22Rv1 (cell line): ENCODE measurements around the gene DACH1.

ENCODE experiments used
- H3K27ac ChIP-seq: fragments of 450-650 bp; 2 replicates; pipeline ENCODE4 v1.5.1; 2017
- ZFX ChIP-seq: fragments of 450-650 bp; IDR thresholded peaks from 2 replicates; pipeline ENCODE4 v1.6.1; 2017; ENCODE audit warnings: antibody characterized with exemption, borderline replicate concordance
- TF ChIP-seq, protein P1 (sequence below): fragments of 450-650 bp; IDR thresholded peaks from 2 replicates; pipeline ENCODE4 v1.5.1; 2017; ENCODE audit warnings: mild to moderate bottlenecking

DACH1 gene

GRCh38 chr13:71808708-71809107 is 58.3 kb downstream of the DACH1 start:
- no peak overlapping the region for H3K27ac ChIP-seq
- TF ChIP-seq, protein P1, sequence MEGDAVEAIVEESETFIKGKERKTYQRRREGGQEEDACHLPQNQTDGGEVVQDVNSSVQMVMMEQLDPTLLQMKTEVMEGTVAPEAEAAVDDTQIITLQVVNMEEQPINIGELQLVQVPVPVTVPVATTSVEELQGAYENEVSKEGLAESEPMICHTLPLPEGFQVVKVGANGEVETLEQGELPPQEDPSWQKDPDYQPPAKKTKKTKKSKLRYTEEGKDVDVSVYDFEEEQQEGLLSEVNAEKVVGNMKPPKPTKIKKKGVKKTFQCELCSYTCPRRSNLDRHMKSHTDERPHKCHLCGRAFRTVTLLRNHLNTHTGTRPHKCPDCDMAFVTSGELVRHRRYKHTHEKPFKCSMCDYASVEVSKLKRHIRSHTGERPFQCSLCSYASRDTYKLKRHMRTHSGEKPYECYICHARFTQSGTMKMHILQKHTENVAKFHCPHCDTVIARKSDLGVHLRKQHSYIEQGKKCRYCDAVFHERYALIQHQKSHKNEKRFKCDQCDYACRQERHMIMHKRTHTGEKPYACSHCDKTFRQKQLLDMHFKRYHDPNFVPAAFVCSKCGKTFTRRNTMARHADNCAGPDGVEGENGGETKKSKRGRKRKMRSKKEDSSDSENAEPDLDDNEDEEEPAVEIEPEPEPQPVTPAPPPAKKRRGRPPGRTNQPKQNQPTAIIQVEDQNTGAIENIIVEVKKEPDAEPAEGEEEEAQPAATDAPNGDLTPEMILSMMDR: no peak
- no peak for TF ChIP-seq ZFX

GRCh38 chr13:71806886-71807285 is 60.1 kb downstream of the DACH1 start:
- no peak for TF ChIP-seq ZFX
- TF ChIP-seq, protein P1: no peak

GRCh38 chr13:71803066-71803465 is 63.9 kb downstream of the DACH1 start:
- no peak for TF ChIP-seq ZFX
- TF ChIP-seq, protein P1: no peak
- no peak overlapping the region for H3K27ac ChIP-seq

More at GRCh38 chr13:71806886-71807285, 60.1 kb downstream of the DACH1 start:
- H3K27ac ChIP-seq: no peak overlapping the region

DNA sequence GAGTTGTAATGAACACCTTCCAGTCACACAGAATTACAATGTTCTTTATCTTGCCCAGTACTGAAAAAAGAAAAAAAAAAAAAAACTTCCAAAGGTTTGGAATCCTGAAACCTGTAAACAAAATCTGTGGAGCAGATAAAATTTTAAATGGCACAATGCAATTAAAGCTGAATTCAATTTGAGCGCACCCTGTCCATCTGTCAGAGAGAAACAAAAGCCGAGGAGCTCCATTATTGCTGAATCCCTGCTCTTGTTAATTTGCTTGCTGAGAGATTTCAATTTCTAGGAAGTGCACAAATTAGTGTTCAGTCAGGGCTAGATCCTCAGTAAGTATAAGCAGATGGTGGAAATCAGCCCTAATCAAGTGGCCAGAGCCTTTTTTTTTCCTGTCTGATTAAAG is 65.2 kb downstream of the DACH1 start:
- TF ChIP-seq, protein P1: no peak
- no peak for TF ChIP-seq ZFX
- no peak overlapping the region for H3K27ac ChIP-seq

DNA sequence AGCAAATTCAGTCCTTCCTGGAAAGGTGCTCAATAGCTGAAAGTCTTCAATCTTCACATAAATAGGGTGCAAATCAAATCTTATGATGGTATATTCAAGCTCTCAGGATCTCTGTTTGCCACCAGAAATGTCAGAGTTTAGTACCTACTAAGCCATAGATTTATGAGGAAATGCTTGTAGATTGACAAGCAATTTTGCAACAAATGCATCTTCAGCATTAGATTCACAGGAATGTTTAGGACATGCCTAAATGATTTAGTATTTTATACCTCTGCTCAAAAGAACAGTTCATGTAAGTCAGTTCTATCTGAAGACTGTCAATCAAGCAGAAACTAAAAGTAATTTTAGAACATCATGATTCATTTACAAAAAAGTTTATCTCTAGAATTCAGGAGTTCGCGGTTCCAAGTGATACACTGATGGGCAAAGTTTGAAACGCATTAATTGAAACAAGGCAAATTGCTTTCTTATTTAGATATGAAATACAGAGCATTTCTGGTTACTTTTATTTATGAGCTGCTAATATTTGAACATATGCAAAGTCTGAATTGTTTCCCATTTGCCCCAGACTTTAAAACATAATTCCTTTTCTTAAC is 65.7 kb downstream of the DACH1 start:
- TF ChIP-seq ZFX: no peak
- TF ChIP-seq, protein P1: no peak

GRCh38 chr13:71799324-71799723 is 67.7 kb downstream of the DACH1 start:
- TF ChIP-seq, protein P1: no peak
- no peak for TF ChIP-seq ZFX

More for the DNA sequence above, 65.7 kb downstream of the DACH1 start:
- H3K27ac ChIP-seq: no peak overlapping the region

DNA sequence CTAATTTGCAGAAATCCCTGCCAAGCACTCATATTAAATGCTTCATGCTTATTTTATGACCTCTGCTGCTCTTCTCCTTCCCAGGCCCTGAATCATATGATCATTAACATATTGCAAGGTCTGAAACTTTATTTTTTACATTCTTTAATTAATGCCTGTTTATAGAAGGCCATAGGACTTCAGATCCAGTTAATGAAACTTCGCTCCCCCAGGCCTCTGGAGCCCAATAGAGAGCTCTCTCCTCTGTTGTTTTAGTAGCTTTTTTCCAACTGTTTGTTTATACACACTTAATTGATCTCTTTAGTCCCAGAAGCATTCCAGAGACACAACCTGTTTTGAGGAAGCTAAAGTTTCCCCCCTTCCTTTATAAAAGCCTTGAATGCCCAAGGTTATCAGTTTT is 68.3 kb downstream of the DACH1 start:
- H3K27ac ChIP-seq: no peak overlapping the region
- TF ChIP-seq ZFX: no peak
- TF ChIP-seq, protein P1: no peak

More at GRCh38 chr13:71799324-71799723, 67.7 kb downstream of the DACH1 start:
- no peak overlapping the region for H3K27ac ChIP-seq
